ENCODE results near the gene HELLS. TPM values are rescaled to one million over a fixed set of nuclear protein-coding genes. Genes with fewer than 3 reads are reported as not detected.

HELLS gene
- total and polyA plus RNA-seq, 2 experiments from 2014 or later: 15.8 to 27.0 TPM

GRCh38 chr10:94623572-94623971 is 78.0 kb downstream of the HELLS start:
- peak overlapping the region; percentile 2 for H3K4me2 ChIP-seq
- peak overlapping the region; percentile 47 for H3K27ac ChIP-seq
- no peaks in the 10 kb centered on the region for H3K36me3 ChIP-seq (replicated peaks; ENCODE audit: insufficient read depth, low read depth)
- no peaks in the 10 kb centered on the region for H3K9me3 ChIP-seq (ENCODE audit: low read depth)
- no peaks in the 10 kb centered on the region for H3K27me3 ChIP-seq
- peaks cover 15% of the 10 kb centered on the region for H3K4me1 ChIP-seq (ENCODE audit: insufficient read depth)
- no peaks in the 10 kb centered on the region for H3K79me2 ChIP-seq
- H3K4me3 ChIP-seq: no peak overlapping the region
- DNase-seq (ENCODE audit: low spot score): no peak
- WGBS (ENCODE audit: low lambda C conversion rate, missing lambda C conversion rate): 51% methylated on average over 2 of the region's 2 CpGs
- no peaks in the 10 kb centered on the region for H3K9me2 ChIP-seq (replicated peaks; ENCODE audit: insufficient read depth)
- H4K20me1 ChIP-seq (ENCODE audit: insufficient read depth, poor library complexity, severe bottlenecking): no peaks in the 10 kb centered on the region
- no peak overlapping the region for H2AFZ ChIP-seq
- TF ChIP-seq EZH2 (IDR thresholded peaks at IDR 0.05; ENCODE audit: borderline replicate concordance): no peak
- no peak for TF ChIP-seq EZH2phosphoT487 (IDR thresholded peaks at IDR 0.05; ENCODE audit: low read depth, severe bottlenecking, unreplicated experiment)
- TF ChIP-seq CTCF (IDR thresholded peaks at IDR 0.05; ENCODE audit: poor library complexity): no peak

GRCh38 chr10:94626476-94626875 is 80.9 kb downstream of the HELLS start:
- Histone ChIP-seq H3K36me3 (replicated peaks; ENCODE audit: insufficient read depth, low read depth) (no peaks in the 10 kb centered on the region), H3K4me3 (no peak overlapping the region), H3K27me3 (no peaks in the 10 kb centered on the region), H2AFZ (no peak overlapping the region), H3K4me1 (ENCODE audit: insufficient read depth) (peaks cover 15% of the 10 kb centered on the region), H3K9me2 (replicated peaks; ENCODE audit: insufficient read depth) (no peaks in the 10 kb centered on the region), H3K4me2 (no peak overlapping the region), H4K20me1 (ENCODE audit: insufficient read depth, poor library complexity, severe bottlenecking) (no peaks in the 10 kb centered on the region), H3K27ac (no peak overlapping the region), H3K79me2 (no peaks in the 10 kb centered on the region), H3K9me3 (ENCODE audit: low read depth) (no peaks in the 10 kb centered on the region)
- no peak for TF ChIP-seq EZH2 (IDR thresholded peaks at IDR 0.05; ENCODE audit: borderline replicate concordance)
- TF ChIP-seq CTCF (IDR thresholded peaks at IDR 0.05; ENCODE audit: poor library complexity): no peak
- TF ChIP-seq EZH2phosphoT487 (IDR thresholded peaks at IDR 0.05; ENCODE audit: low read depth, severe bottlenecking, unreplicated experiment): no peak
- WGBS (ENCODE audit: low lambda C conversion rate, missing lambda C conversion rate): 88% methylated on average over 2 of the region's 2 CpGs
- DNase-seq (ENCODE audit: low spot score): no peak

GRCh38 chr10:94627511-94627910 is 81.9 kb downstream of the HELLS start:
- Histone ChIP-seq H3K9me3 (ENCODE audit: low read depth) (no peaks in the 10 kb centered on the region), H3K27ac (peak overlapping the region; percentile 46), H3K4me3 (no peak overlapping the region), H4K20me1 (ENCODE audit: insufficient read depth, poor library complexity, severe bottlenecking) (no peaks in the 10 kb centered on the region), H3K9me2 (replicated peaks; ENCODE audit: insufficient read depth) (no peaks in the 10 kb centered on the region), H3K4me2 (no peak overlapping the region), H3K27me3 (no peaks in the 10 kb centered on the region), H3K36me3 (replicated peaks; ENCODE audit: insufficient read depth, low read depth) (no peaks in the 10 kb centered on the region), H3K79me2 (no peaks in the 10 kb centered on the region), H3K4me1 (ENCODE audit: insufficient read depth) (peaks cover 15% of the 10 kb centered on the region), H2AFZ (no peak overlapping the region)
- DNase-seq (ENCODE audit: low spot score): no peak
- WGBS (ENCODE audit: low lambda C conversion rate, missing lambda C conversion rate): 46% methylated on average over 1 of the region's 1 CpG
- no peak for TF ChIP-seq EZH2 (IDR thresholded peaks at IDR 0.05; ENCODE audit: borderline replicate concordance)
- TF ChIP-seq CTCF (IDR thresholded peaks at IDR 0.05; ENCODE audit: poor library complexity): no peak
- no peak for TF ChIP-seq EZH2phosphoT487 (IDR thresholded peaks at IDR 0.05; ENCODE audit: low read depth, severe bottlenecking, unreplicated experiment)
